Activated CD4-positive, alpha-beta T cell treated with anti-CD3 and anti-CD28 coated beads for 48 hours (primary cell): ENCODE results near the gene GRB7.
"Not testable (repeated sequence)": the region's sequence is repeated elsewhere in the genome, so short reads cannot be mapped to it uniquely, and the experiment has no call there.

Experiments used
- DNase-seq: peaks from one replicate; pipeline ENCODE4 v3.0.0-alpha.2; 2020

GRB7 gene

DNA sequence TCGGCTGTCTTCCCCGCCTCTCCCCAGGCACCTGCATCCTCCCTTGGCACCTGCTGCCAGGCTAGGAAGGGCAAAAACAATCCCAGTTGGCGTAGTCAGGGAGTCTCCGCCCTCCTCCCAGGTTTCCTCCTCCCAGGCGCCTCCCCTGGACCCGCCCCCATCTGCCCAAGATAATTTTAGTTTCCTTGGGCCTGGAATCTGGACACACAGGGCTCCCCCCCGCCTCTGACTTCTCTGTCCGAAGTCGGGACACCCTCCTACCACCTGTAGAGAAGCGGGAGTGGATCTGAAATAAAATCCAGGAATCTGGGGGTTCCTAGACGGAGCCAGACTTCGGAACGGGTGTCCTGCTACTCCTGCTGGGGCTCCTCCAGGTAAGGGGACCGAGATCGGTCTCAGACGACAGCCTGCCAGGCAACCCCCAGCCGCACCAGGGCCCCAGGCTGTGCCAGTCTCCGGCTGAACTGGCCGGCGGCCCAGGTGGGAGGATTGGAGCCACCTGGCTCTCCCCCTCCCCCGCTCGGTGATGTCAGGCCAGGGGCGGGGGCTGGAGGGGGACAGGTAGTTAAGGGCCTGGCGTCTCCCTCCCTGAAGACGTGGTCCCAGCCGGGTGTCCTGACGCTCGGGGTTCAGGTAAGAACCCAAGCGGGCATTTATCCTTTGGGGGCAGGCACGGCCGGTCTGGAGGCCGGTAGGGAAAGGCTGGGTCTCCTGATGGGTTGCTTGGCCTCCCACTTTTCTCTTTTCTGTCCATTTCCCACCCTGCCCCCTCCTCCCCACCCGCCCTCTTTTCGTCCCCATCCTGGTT is at the start of gene GRB7:
GRB7 (plus strand) TSS at position 179 of the 808 bp plus-strand sequence. CDS start 4,364 bp downstream, outside the sequence.
- no peak for DNase-seq

DNA sequence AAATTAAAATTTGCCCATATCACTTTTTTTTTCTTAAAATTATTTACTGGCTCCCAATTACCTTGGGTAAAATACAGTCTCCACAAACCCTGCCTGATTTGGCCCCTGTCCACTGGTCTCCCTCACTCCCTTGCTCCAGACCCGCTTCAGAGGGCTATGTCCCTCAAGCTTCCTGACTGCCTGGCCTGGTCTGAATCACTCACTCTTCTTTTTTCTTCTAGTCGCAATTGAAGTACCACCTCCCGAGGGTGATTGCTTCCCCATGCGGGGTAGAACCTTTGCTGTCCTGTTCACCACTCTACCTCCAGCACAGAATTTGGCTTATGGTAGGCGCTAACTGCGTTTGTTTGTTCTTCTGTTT is 49.3 kb upstream of the GRB7 start:
- no peak for DNase-seq

DNA sequence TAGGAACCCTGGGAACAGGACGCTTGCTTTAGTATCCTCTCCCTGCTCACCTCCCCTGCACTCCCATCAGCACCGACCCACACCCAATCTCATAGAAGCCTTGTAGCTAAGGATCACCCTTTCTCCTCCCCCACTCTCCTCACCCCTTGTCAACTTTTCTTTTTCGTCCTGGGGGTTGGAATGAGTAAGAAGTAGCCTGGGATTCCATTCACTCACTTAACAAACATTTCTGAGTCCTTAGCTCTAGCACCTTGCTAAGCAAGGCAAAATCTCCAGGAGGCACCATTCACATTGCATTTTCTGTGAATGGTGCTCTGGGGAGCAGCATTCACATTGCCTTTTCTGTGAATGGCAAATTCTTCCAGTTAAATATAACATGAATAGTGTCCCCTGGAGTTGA is 48.8 kb upstream of the GRB7 start:
- no peak for DNase-seq

DNA sequence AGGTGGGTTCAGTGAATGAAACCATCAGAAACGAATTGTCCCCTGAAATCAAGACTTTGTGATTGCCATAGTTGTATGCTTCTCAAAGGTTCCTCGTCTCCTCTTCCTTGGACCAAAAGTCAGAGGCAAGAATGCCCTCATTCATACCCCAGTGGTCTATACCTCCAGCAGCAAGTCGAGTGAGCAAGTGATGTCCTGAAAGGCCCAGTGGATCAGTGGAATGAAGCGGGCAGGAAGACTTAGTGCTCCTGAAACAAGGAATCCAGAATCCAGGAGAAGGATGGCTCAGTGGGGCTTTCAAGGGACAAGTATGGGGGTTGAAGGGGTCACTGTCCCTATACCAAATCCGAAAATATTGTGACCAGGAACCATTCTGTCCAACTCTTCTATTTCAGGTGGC is 43.1 kb upstream of the GRB7 start:
- no peak for DNase-seq

DNA sequence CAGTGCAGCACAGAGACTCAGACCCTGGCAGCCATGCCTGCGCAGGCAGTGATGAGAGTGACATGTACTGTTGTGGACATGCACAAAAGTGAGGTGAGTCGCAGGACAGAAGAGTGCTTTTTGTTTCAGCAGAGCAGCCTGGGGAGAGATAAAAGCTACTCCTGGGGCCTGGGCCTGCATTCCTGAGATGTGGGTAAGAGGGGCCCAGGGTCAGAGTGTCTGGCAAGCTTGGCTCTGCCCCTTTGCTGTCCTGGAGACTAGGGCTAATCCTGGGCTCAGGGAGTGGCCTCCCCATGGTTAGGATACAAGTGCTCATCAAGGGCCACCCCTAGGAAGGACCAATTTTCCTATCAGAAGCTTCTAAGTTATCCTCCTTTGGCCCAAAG is 42.7 kb upstream of the GRB7 start:
- DNase-seq, result no peak

DNA sequence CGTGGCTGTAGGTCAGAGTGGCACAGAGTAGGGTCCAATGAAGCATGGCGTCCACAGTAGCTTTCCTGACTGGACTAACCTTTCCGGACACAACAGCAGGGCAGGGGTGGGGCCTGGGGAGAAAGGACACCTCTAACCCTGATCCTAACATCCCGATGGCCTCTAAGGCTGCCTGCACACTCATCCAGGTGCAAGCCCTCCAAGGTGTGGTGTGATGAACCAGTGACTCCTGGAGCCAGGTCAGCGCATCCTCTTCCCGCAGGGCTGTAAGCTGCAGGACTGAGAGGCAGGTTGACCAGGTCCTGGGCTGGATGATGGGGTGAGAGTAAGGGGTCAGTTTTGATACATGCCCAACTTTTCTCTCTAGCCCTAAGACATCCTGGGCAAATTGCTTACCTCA is 41.0 kb upstream of the GRB7 start:
- DNase-seq, result no peak

DNA sequence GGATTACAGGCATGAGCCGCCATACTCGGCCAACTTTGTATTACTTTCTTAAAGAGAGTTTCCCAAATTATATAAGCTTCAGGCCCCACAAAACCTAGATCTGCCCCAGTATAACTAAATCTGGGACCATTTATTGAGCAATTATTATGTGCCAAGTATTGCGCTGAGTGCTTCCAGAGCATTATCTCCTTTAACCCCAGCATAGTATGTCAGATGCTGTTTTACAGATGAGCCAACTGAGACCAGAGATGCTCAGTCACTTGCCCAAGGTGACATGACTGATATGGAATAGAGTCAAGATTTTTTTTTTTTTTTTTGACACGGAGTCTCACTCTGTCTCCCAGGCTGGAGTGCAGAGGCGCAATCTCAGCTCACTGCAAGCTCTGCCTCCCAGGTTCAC is 39.8 kb upstream of the GRB7 start:
- DNase-seq, result no peak

DNA sequence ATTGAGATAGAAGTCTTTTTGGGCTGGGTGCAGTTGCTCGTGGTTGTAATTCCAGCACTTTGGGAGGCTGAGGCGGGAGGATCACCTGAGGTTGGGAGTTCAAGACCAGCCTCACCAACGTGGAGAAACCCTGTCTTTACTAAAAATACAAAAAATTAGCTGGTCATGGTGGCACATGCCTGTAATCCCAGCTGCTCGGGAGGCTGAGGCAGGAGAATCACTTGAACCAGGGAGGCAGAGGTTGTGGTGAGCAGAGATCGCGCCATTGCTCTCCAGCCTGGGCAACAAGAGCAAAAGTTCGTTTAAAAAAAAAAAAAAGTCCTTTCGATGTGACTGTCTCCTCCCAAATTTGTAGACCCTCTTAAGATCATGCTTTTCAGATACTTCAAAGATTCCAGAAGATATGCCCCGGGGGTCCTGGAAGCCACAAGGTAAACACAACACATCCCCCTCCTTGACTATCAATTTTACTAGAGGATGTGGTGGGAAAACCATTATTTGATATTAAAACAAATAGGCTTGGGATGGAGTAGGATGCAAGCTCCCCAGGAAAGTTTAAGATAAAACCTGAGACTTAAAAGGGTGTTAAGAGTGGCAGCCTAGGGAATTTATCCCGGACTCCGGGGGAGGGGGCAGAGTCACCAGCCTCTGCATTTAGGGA is 38.5 kb upstream of the GRB7 start:
- not testable (repeated sequence) for DNase-seq

DNA sequence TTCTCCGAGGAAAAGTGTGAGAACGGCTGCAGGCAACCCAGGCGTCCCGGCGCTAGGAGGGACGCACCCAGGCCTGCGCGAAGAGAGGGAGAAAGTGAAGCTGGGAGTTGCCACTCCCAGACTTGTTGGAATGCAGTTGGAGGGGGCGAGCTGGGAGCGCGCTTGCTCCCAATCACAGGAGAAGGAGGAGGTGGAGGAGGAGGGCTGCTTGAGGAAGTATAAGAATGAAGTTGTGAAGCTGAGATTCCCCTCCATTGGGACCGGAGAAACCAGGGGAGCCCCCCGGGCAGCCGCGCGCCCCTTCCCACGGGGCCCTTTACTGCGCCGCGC is 38.0 kb upstream of the GRB7 start, which contains the start of gene ERBB2:
ERBB2 (plus strand) TSS at position 247 of the 330 bp plus-strand sequence. CDS start 175 bp downstream, outside the sequence.
- DNase-seq, result no peak

DNA sequence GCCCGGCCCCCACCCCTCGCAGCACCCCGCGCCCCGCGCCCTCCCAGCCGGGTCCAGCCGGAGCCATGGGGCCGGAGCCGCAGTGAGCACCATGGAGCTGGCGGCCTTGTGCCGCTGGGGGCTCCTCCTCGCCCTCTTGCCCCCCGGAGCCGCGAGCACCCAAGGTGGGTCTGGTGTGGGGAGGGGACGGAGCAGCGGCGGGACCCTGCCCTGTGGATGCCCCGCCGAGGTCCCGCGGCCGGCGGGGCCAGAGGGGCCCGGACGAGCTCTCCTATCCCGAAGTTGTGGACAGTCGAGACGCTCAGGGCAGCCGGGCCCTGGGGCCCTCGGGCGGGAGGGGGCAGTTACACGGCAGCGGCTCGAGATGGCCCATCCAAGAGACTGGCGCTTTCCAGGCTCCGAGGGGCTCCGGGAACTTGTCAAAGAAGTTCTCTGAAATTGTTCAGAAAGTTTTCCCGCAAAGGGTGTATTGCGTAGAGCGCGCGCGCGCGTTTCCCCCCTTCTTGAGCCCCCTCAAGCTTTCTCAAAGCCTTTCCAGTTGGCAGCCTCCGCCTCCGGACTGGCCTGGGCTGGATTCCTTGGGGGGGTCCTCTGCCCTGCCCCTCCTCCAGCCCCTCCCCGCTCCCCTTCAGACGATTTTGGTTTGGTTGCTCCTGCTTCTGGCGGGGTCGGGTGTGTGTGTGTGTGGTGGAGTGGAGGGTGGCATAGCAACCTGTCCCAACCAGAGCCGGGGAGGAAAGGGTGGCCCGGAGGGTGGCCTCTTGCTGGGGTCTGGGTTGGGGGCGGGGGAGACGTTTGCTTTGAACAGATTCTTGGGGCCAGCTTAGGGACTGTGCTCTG is 37.4 kb upstream of the GRB7 start:
- DNase-seq, result no peak

DNA sequence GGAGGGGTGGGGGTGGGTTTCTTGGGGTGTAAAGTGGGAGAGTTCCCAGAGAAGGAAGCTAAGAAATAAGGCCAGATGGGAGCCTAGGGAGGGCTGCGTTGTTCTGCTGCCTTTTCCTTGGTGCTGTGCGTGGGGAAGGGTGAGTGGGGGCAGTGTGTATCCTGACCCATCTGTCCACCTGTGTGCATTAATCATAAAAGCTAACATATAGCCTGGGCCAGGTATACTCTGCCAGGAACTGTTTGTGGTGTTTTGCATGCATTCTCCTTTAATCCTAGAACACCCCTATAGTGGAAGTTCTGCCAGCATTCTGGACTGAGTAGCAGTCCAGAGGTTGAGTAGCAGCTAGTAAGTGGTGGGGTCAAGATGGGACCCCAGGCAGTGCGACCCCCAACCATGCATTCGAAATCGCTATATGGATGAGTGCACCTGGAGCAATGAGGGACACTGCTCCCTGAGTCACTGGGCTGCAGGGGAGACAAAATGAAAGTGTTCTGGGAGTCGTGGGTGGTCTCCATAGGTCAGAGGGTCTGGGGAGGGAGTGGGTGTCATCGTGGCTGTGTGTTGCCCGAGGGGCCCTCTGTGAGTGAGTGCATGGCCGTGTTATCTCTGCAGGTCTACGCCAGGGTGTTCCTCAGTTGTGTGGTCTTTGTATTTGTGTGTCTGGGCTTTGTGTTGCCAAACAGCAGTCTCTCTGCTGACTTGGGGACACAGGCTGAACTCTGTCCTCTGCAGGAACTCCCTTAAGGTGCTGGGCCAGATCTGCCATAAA is 36.5 kb upstream of the GRB7 start:
- DNase-seq, result no peak

DNA sequence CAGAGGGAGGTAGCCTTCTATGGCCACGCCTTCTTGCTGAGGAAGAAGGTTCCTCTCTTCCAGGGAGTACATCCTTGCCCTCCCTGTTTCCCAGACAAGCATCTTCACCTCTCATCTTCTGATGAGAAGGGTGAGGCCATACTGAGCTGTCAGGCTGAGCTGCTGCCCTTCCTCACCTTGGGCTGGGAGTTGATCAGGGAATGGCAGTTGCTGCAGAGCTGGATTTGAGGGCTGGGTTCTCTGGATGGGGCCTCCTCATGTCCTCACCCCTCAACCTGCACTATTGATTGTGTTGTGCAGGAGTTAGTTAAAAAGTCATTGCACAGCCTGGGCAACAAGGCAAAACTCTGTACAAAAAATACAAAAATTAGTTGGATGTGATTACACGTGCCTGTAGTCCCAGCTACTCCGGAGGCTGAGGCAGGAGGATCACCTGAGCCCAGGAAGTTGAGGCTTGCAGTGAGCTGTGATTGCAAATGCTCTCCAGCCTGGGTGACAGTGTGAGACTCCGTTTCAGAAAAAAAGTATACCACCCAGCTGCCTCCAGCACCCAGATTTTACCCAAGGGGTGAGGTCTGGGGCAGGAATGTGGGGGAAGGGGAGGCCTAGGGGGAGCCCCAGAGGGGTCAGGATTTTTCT is 35.8 kb upstream of the GRB7 start:
- DNase-seq, result no peak

DNA sequence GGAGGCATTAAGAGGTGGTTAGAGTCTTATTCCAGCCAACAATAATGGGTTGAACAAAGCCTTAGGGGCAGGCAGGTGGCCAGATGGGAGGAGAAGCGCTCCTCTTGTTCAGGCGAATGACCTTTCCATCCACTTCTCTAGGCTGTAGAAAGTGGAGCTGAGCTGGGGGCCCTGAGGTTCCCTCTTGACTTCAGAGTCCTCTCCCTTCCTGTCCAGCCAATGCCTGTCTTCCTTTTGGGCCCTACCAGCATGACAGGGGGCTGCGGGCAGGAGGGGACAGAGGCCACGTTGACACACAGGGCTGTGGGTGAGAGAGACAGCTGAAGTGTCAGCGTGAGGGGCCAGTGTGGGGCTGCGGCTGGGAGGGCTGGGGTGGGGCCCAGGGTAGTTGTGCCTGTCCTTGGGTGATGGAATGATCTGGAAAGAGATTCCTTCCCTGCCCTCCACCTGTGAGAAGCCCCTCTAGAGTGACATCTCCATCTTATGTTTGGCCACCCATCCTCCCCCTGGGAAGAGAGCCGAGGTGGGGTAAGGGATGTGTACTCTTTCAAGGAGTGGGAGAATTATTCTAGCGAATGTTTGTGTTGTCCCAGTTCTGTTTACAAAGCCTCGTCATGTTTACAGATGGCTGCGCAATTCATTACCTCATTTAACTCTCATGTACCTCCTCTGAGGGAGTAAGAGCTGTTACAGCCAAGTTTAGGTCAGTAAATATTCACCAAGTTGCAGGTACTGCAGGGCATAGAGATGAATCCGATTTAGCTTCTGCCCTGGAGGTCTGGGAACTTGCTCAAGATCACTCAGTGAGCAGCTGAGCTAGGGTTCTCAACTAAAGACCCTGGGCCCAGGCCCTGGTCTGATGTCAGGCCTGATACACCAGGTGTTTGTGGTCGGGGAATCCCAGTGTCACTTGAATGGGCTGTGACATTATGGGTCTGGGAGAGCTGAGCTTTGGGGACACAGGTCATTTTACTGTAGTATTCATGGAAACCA is 34.5 kb upstream of the GRB7 start:
- DNase-seq, result no peak

DNA sequence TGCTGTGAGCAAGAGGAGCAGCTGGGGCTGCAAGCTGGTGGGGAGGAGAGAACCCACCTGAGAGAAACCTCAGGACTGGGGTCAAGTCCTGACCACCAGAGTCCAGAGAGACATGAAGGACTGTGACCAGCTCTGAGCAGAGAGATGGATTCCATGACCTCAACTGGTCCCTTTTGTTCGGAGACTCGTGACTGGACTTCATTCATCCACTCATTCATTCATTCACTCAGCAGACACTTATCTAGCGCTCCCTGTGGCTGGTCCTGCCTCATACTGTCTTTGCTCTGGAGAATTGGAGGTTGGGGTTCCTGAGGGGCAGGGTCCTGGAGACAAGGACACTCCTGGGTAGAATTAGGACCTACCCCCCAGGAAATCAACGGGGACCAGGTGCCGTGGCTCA is 33.8 kb upstream of the GRB7 start:
- no peak for DNase-seq

DNA sequence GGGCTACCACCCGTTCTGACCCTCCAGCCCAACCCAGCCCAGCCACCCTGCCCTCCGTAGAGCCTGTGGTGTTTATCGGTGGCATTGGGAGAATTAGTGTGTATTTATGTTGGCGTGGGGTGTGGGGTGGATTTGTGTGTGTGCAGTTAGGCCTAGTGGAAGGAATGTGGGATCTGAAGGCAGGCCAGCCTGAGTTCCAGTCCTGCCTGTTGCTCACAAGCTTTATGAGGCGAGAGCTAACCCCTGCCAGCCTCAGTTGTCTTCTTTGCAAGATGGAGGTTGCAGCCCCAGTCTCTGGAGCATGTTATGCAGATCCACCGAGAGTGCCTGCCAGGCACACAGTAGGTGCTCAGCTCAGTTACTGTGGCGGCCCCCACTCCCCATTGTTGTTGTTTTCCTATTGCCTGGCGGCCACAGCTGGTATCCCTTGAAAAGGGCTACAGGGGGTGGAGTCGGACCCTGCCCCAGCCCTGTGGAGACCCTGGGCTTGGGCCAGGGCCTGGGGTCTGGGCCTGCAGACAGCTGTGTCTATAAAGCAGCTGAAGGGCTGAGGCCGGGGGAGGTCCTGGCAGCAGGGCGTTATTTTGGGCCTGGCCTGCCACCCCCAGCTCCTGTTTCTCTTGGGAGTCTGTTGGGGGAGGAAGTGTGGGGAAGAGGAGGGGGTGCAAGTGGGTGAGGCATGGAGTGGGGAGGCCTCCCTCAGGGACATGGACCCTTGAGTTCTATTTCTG is 32.8 kb upstream of the GRB7 start:
- no peak for DNase-seq

DNA sequence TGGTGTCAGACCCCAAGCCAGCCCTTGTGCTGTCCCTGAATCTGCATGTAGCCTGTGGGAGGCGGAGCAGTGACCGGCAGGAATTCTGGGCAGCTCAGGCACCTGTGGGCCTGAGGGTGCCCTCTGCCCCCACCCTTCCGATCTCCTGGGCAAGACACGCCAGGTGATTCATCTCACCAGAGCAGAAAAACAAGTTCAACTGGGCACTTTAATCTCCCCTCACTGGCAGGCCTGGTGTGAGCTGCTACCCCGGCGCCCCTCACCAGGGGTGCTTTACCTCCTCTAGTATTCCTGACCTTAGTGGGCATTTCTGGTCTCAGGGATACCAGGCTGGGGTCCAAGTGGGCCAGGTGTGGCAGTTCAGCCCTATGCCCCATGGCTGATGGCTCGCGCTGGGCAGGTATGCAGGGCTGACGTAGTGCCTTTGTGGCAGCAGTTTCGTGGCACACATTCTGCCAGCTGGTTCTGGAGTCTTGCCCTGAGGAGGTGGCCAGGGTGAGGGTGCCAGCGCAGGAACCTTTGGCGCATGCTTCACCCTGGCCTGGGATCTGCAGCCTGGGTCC is 31.9 kb upstream of the GRB7 start:
- no peak for DNase-seq

DNA sequence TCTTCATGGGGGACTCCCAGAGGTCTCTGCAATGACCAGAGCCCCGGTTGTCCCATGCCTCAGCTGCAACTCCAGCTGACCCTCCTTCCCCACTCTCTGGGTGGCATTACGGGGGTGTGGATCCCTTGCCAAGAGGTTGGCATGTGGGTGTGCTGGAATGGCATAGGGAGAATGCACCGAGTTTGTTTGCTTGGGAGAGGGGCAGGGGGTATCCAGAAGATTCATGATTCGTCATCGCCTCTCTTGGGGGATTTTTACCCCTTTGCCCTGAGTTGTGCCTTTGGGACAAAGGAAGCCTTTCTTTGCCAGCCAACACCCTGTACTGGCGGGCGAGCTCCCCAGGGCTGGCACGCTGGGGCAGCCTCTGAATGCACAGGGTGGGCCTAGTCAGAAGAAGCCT is 31.4 kb upstream of the GRB7 start:
- no peak for DNase-seq

DNA sequence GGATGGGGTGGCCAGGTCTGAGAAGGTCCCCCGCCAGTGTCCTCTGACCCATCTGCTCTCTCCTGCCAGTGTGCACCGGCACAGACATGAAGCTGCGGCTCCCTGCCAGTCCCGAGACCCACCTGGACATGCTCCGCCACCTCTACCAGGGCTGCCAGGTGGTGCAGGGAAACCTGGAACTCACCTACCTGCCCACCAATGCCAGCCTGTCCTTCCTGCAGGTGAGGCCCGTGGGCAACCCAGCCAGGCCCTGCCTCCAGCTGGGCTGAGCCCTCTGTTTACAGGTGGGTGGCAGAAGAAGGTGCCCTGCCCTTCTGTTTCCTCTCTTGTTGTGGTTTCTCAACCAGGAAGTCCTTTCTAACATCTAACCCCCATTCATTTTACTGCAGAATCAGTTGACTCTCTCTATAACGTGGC is 30.8 kb upstream of the GRB7 start:
- DNase-seq, result no peak

DNA sequence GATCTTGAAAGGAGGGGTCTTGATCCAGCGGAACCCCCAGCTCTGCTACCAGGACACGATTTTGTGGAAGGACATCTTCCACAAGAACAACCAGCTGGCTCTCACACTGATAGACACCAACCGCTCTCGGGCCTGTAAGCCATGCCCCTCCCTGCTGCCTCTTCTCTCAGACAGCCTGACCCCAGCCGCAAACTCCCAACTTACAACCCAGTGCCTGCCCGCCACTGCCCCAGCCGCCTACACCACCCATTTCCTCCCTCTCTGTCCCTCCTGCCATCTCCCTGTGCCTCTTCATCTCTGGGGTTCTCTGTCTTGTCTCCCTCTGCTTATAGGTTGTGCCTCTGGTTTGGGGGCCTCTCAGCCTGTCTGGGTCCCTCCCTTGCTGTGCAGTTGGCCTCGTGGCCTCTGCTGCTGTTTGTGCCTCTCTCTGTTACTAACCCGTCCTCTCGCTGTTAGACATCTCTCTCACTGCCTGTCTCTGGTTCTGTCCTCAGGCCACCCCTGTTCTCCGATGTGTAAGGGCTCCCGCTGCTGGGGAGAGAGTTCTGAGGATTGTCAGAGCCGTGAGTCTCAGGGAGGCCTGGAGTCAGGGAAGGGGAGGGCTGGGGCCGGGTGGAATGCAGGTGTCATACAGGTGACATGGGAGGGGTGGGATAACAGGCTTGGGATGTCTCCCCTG is 28.3 kb upstream of the GRB7 start:
- no peak for DNase-seq
